A549 (cell line): ENCODE results near the gene LRIT3. TPM values are rescaled to one million over a fixed set of nuclear protein-coding genes. Genes with fewer than 3 reads are reported as not detected.

Experiments used
- ATAC-seq, 2 experiments: fragments of 200-7000 bp in 1 of 2; fragments of >200 bp in 1 of 2; cut with Nextera tagmentation in 1 of 2; cut with Tn5 transposase in 1 of 2; 3 replicates each; pipeline versions ENCODE4 v1.8.0 to v1.9.1; 2018 to 2020; ENCODE audit warnings: mild to moderate bottlenecking in 1 of 2, moderate library complexity in 1 of 2
- CTCF ChIA-PET: fragments of 300-600 bp; sonication (Branson Sonifier 250); formaldehyde crosslinking; extraction: SDS; loops from one replicate; lab custom pipeline; 2021; ENCODE audit warnings: antibody characterized with exemption, inconsistent platforms; lab: Yijun Ruan, JAX
- POLR2A ChIA-PET: fragments of 350-600 bp; formaldehyde crosslinking; extraction: SDS; loops from one replicate; lab custom pipeline; 2021; ENCODE audit warnings: antibody characterized with exemption, inconsistent platforms; lab: Yijun Ruan, JAX
- DNase-seq, 2 experiments: peaks; one replicate each; pipeline versions ENCODE4 v3.0.0 to v3.0.0-alpha.2; 2011 to 2016; ENCODE audit warnings: low read depth in 1 of 2, low spot score in 1 of 2
- FAIRE-seq: peaks from 2 replicates; lab custom pipeline; 2011; peaks lifted over from hg19 to GRCh38; lab: Jason Lieb, UNC
- H3K27ac ChIP-seq, 2 experiments: fragments of >200 bp; sonication (Bioruptor Twin); formaldehyde crosslinking; 3 replicates each; pipeline ENCODE4 v1.5.1; 2016 to 2017
- H3K4me1 ChIP-seq: fragments of >200 bp; sonication (Bioruptor Twin); formaldehyde crosslinking; 3 replicates; pipeline ENCODE4 v1.6.1; 2016
- H3K4me2 ChIP-seq: fragments of >200 bp; sonication (Bioruptor Twin); formaldehyde crosslinking; 3 replicates; pipeline ENCODE4 v1.6.1; 2016
- H3K4me3 ChIP-seq: fragments of >200 bp; sonication (Bioruptor Twin); formaldehyde crosslinking; 3 replicates; pipeline ENCODE4 v1.5.1; 2016
- H3K9me3 ChIP-seq: fragments of >200 bp; sonication (Bioruptor Twin); formaldehyde crosslinking; 3 replicates; pipeline ENCODE4 v1.6.1; 2016
- BHLHE40 ChIP-seq: IDR thresholded peaks from 2 replicates; pipeline ENCODE4 v1.6.1; 2012; ENCODE audit warnings: low read depth, low read length, inconsistent platforms
- CEBPB ChIP-seq, 2 experiments: fragments of >200 bp in 1 of 2; sonication (Bioruptor Twin) in 1 of 2; formaldehyde crosslinking in 1 of 2; IDR thresholded peaks; 2 replicates each; pipeline ENCODE4 v1.6.1; 2012 to 2016
- ELK1 ChIP-seq: fragments of 150-350 bp; IDR thresholded peaks from 2 replicates; pipeline ENCODE4 v1.6.1; 2014; ENCODE audit warnings: low read depth, mild to moderate bottlenecking, low read length
- ESRRA ChIP-seq: fragments of 150-350 bp; IDR thresholded peaks from 2 replicates; pipeline ENCODE4 v1.6.1; 2014; ENCODE audit warnings: mild to moderate bottlenecking, low read length, borderline replicate concordance
- FOSL2 ChIP-seq, 2 experiments: fragments of 450-650 bp in 1 of 2; fragments of >200 bp in 1 of 2; sonication (Bioruptor Twin) in 1 of 2; formaldehyde crosslinking; IDR thresholded peaks; 2 replicates each; pipeline versions ENCODE4 v1.5.0 to v1.6.1; 2016 to 2020; ENCODE audit warnings: mild to moderate bottlenecking in 1 of 2, moderate library complexity in 1 of 2
- GATA3 ChIP-seq: IDR thresholded peaks from 2 replicates; pipeline ENCODE4 v1.6.1; 2012; ENCODE audit warnings: borderline replicate concordance
- JUN ChIP-seq, 2 experiments: fragments of >200 bp; sonication (Bioruptor Twin); formaldehyde crosslinking; IDR thresholded peaks; 2 replicates in 1 of 2; 3 replicates in 1 of 2; pipeline ENCODE4 v1.6.1; 2016 to 2017
- JUNB ChIP-seq: fragments of >200 bp; sonication (Bioruptor Twin); formaldehyde crosslinking; IDR thresholded peaks from 2 replicates; pipeline ENCODE4 v1.6.1; 2016
- KDM5A ChIP-seq: fragments of 200-600 bp; sonication (generic); IDR thresholded peaks from 2 replicates; pipeline ENCODE4 v1.6.1; 2016; ENCODE audit warnings: antibody characterized with exemption, mild to moderate bottlenecking
- MAFK ChIP-seq: fragments of 450-650 bp; IDR thresholded peaks from 2 replicates; pipeline ENCODE4 v1.6.1; 2014; ENCODE audit not compliant: partially characterized antibody
- NFE2L2 ChIP-seq: fragments of 150-350 bp; conservative IDR thresholded peaks from 2 replicates; pipeline ENCODE4 v1.6.1; 2014; ENCODE audit warnings: low read length
- PBX3 ChIP-seq: IDR thresholded peaks from 2 replicates; pipeline ENCODE4 v1.6.1; 2012
- POLR2AphosphoS2 ChIP-seq: conservative IDR thresholded peaks from 2 replicates; pipeline ENCODE4 v1.6.1; 2012; ENCODE audit warnings: low read length, improper control_type of control experiment, inconsistent platforms
- SMC3 ChIP-seq: fragments of >200 bp; sonication (Bioruptor Twin); formaldehyde crosslinking; IDR thresholded peaks from 3 replicates; pipeline ENCODE4 v1.6.1; 2018; ENCODE audit warnings: inconsistent platforms
- ZNF302 ChIP-seq: fragments of 250-450 bp; sonication (Bioruptor Pico); IDR thresholded peaks from 2 replicates; pipeline ENCODE4 v1.9.0; 2021; ENCODE audit warnings: inconsistent platforms, mild to moderate bottlenecking, moderate library complexity
- ZSCAN20 ChIP-seq: fragments of 250-450 bp; sonication (Bioruptor Pico); IDR thresholded peaks from 2 replicates; pipeline ENCODE4 v1.8.0; 2022; ENCODE audit warnings: mild to moderate bottlenecking, moderate library complexity
- WGBS: methylation state at CpG from one replicate; pipeline ENCODE4 v1.1.6; 2017; ENCODE audit errors: missing lambda C conversion rate; 5-methylcytosine and 5-hydroxymethylcytosine counted together
- polyA plus RNA-seq, 4 experiments: library from polyadenylated mRNA; depleted of rRNA in 3 of 4; stranded (reverse); fragments of >200 nt; fragmentation: RNase III in 1 of 4; extraction: RNeasy Plus Mini Kit Qiagen cat#74134 plus additional on column Dnase treatment in 1 of 4; gene quantifications; 2 replicates in 3 of 4; 3 replicates in 1 of 4; pipeline ENCODE4 v1.2.3, GENCODE V29; 2011 to 2017
- TF ChIP-seq, protein P1 (sequence below): fragments of >200 bp; sonication (Bioruptor Twin); formaldehyde crosslinking; IDR thresholded peaks from 3 replicates; pipeline ENCODE4 v1.5.1; 2016
- TF ChIP-seq, protein P2 (sequence below): fragments of 450-650 bp; IDR thresholded peaks from 2 replicates; pipeline ENCODE4 v1.6.1; 2014; ENCODE audit warnings: antibody characterized with exemption
- TF ChIP-seq, protein P3 (sequence below): fragments of 250-450 bp; sonication (Bioruptor Pico); IDR thresholded peaks from 2 replicates; pipeline ENCODE4 v1.5.0; 2020; ENCODE audit warnings: low read depth, mild to moderate bottlenecking, moderate library complexity
- TF ChIP-seq, protein P4 (sequence below): fragments of 200-600 bp; sonication (generic); IDR thresholded peaks from 2 replicates; pipeline ENCODE4 v1.6.1; 2016; ENCODE audit warnings: antibody characterized with exemption, mild to moderate bottlenecking, moderate library complexity

The LRIT3 gene
- polyA plus RNA-seq, 2 of the 4 experiments (the other 2 are of a cell fraction) = 0.06 TPM

GRCh38 chr4:109833756-109834155 lies 14.2 kb upstream of the LRIT3 start:
- Histone ChIP-seq H3K27ac (no peak overlapping the region), H3K4me2 (no peak overlapping the region), H3K4me1 (no peaks in the 10 kb centered on the region), H3K4me3 (no peak overlapping the region), H3K9me3 (no peaks in the 10 kb centered on the region)
- peak in 1 of 2 experiments; percentile 25; a peak in 1 of 4 replicates for TF ChIP-seq CEBPB (IDR thresholded peaks at IDR 0.05)
- TF ChIP-seq, protein P1, sequence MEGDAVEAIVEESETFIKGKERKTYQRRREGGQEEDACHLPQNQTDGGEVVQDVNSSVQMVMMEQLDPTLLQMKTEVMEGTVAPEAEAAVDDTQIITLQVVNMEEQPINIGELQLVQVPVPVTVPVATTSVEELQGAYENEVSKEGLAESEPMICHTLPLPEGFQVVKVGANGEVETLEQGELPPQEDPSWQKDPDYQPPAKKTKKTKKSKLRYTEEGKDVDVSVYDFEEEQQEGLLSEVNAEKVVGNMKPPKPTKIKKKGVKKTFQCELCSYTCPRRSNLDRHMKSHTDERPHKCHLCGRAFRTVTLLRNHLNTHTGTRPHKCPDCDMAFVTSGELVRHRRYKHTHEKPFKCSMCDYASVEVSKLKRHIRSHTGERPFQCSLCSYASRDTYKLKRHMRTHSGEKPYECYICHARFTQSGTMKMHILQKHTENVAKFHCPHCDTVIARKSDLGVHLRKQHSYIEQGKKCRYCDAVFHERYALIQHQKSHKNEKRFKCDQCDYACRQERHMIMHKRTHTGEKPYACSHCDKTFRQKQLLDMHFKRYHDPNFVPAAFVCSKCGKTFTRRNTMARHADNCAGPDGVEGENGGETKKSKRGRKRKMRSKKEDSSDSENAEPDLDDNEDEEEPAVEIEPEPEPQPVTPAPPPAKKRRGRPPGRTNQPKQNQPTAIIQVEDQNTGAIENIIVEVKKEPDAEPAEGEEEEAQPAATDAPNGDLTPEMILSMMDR = no peak
- DNase-seq (no peak), ATAC-seq (no peak), FAIRE-seq (no peak)
- CTCF ChIA-PET = no interaction called here
- POLR2A ChIA-PET = no interaction called here
- 81% methylated on average over 4 of the region's 4 CpGs for WGBS

DNA sequence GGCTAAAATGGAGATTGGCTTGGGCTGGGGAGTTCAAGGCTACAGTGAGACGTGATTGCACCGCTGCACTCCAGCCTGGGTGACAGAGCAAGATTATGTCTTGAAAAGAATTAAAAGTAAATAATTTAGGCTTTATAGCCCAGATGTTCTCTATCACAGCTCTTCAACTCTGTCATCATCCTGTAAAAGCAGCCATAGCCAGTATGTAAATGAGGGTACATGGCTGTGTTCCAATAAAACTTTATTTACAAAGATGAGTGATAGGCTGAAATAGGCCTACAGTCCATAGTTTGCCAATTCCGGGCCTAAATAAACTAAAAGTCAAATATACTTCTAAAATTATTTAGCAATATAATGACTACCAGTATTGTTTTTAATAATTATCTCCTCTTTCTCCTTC lies 10.9 kb upstream of the LRIT3 start:
- no peak overlapping the region for H3K4me3 ChIP-seq
- H3K9me3 ChIP-seq = no peaks in the 10 kb centered on the region
- ChIA-PET CTCF (no interaction called here), POLR2A (no interaction called here)
- no peak overlapping the region for H3K27ac ChIP-seq
- WGBS = 89% methylated on average over 3 of the region's 3 CpGs
- no peak overlapping the region for H3K4me2 ChIP-seq
- FAIRE-seq = no peak
- H3K4me1 ChIP-seq = no peaks in the 10 kb centered on the region
- no peak for DNase-seq
- TF ChIP-seq NFE2L2 (no peak), POLR2AphosphoS2 (no peak), SMC3 (no peak), KDM5A (no peak), GATA3 (no peak), ELK1 (no peak), MAFK (no peak), JUN (IDR thresholded peaks at IDR 0.05) (no peak), ZSCAN20 (no peak), CEBPB (IDR thresholded peaks at IDR 0.05) (no peak), FOSL2 (IDR thresholded peaks at IDR 0.05) (no peak), FOSL2 (CRISPR knock-in tag; IDR thresholded peaks at IDR 0.05) (no peak), ESRRA (no peak), BHLHE40 (no peak), ZNF302 (CRISPR knock-in tag) (no peak), PBX3 (no peak), JUNB (no peak)
- TF ChIP-seq, protein P2, sequence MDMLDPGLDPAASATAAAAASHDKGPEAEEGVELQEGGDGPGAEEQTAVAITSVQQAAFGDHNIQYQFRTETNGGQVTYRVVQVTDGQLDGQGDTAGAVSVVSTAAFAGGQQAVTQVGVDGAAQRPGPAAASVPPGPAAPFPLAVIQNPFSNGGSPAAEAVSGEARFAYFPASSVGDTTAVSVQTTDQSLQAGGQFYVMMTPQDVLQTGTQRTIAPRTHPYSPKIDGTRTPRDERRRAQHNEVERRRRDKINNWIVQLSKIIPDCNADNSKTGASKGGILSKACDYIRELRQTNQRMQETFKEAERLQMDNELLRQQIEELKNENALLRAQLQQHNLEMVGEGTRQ = no peak
- TF ChIP-seq, protein P3, sequence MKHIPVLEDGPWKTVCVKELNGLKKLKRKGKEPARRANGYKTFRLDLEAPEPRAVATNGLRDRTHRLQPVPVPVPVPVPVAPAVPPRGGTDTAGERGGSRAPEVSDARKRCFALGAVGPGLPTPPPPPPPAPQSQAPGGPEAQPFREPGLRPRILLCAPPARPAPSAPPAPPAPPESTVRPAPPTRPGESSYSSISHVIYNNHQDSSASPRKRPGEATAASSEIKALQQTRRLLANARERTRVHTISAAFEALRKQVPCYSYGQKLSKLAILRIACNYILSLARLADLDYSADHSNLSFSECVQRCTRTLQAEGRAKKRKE (CRISPR knock-in tag) = no peak
- TF ChIP-seq, protein P1 = no peak
- TF ChIP-seq, protein P4, sequence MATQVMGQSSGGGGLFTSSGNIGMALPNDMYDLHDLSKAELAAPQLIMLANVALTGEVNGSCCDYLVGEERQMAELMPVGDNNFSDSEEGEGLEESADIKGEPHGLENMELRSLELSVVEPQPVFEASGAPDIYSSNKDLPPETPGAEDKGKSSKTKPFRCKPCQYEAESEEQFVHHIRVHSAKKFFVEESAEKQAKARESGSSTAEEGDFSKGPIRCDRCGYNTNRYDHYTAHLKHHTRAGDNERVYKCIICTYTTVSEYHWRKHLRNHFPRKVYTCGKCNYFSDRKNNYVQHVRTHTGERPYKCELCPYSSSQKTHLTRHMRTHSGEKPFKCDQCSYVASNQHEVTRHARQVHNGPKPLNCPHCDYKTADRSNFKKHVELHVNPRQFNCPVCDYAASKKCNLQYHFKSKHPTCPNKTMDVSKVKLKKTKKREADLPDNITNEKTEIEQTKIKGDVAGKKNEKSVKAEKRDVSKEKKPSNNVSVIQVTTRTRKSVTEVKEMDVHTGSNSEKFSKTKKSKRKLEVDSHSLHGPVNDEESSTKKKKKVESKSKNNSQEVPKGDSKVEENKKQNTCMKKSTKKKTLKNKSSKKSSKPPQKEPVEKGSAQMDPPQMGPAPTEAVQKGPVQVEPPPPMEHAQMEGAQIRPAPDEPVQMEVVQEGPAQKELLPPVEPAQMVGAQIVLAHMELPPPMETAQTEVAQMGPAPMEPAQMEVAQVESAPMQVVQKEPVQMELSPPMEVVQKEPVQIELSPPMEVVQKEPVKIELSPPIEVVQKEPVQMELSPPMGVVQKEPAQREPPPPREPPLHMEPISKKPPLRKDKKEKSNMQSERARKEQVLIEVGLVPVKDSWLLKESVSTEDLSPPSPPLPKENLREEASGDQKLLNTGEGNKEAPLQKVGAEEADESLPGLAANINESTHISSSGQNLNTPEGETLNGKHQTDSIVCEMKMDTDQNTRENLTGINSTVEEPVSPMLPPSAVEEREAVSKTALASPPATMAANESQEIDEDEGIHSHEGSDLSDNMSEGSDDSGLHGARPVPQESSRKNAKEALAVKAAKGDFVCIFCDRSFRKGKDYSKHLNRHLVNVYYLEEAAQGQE = no peak
- ATAC-seq = no peak
